H9 (cell line): Measurements from ENCODE around the gene GNAS-AS1. TPM values are rescaled to one million over a fixed set of nuclear protein-coding genes. Genes with fewer than 3 reads are reported as not detected.

Source experiments
- DNase-seq: peaks from one replicate; pipeline ENCODE4 v3.0.0-alpha.2; 2017
- H2AFZ ChIP-seq: one replicate; pipeline ENCODE4 v1.6.1; 2013; ENCODE audit warnings: mild to moderate bottlenecking, low read length, control low read depth, moderate library complexity
- H2AK5ac ChIP-seq: 2 replicates; pipeline ENCODE4 v1.6.1; 2013; ENCODE audit warnings: low read length, control low read depth, mixed read lengths; ENCODE audit not compliant: insufficient read length
- H2BK120ac ChIP-seq: one replicate; pipeline ENCODE4 v1.6.1; 2013; ENCODE audit warnings: low read depth, mild to moderate bottlenecking, low read length, control low read depth, inconsistent platforms; ENCODE audit not compliant: poor library complexity, severe bottlenecking
- H2BK12ac ChIP-seq: 2 replicates; pipeline ENCODE4 v1.6.1; 2013; ENCODE audit warnings: low read length, control low read depth, mixed read lengths, low read depth; ENCODE audit not compliant: insufficient read length
- H2BK15ac ChIP-seq: 2 replicates; pipeline ENCODE4 v1.6.1; 2013; ENCODE audit warnings: low read depth, low read length, control low read depth
- H2BK20ac ChIP-seq: one replicate; pipeline ENCODE4 v1.6.1; 2013; ENCODE audit warnings: low read depth, mild to moderate bottlenecking, low read length, control low read depth, inconsistent platforms; ENCODE audit not compliant: poor library complexity, severe bottlenecking
- H2BK5ac ChIP-seq: 2 replicates; pipeline ENCODE4 v1.6.1; 2013; ENCODE audit warnings: low read length, control low read depth, mixed read lengths; ENCODE audit not compliant: insufficient read length
- H3K14ac ChIP-seq: 2 replicates; pipeline ENCODE4 v1.6.1; 2013; ENCODE audit warnings: low read length, control low read depth; ENCODE audit not compliant: insufficient read depth
- H3K18ac ChIP-seq: 2 replicates; pipeline ENCODE4 v1.6.1; 2013; ENCODE audit warnings: low read depth, mild to moderate bottlenecking, mixed read lengths, low read length, control low read depth; ENCODE audit not compliant: insufficient read length
- H3K23ac ChIP-seq: 2 replicates; pipeline ENCODE4 v1.6.1; 2013; ENCODE audit warnings: low read length, control low read depth, mixed read lengths, low read depth; ENCODE audit not compliant: insufficient read length
- H3K23me2 ChIP-seq: 2 replicates; pipeline ENCODE4 v1.6.1; 2013; ENCODE audit warnings: low read depth, mild to moderate bottlenecking, mixed read lengths, low read length, control low read depth; ENCODE audit not compliant: insufficient read length, poor library complexity, severe bottlenecking
- H3K27ac ChIP-seq: 2 replicates; pipeline ENCODE4 v1.5.1; 2013; ENCODE audit warnings: low read length, control low read depth, mixed read lengths, low read depth; ENCODE audit not compliant: insufficient read length
- H3K27me3 ChIP-seq: 2 replicates; pipeline ENCODE4 v1.6.1; 2013; ENCODE audit warnings: low read length, control low read depth, inconsistent platforms; ENCODE audit not compliant: insufficient read depth
- H3K4ac ChIP-seq: 2 replicates; pipeline ENCODE4 v1.6.1; 2013; ENCODE audit warnings: low read depth, mild to moderate bottlenecking, control low read depth, inconsistent platforms, low read length, moderate library complexity
- H3K4me1 ChIP-seq: 2 replicates; pipeline ENCODE4 v1.6.1; 2013; ENCODE audit warnings: low read length, control low read depth, inconsistent platforms; ENCODE audit not compliant: insufficient read depth
- H3K4me2 ChIP-seq: 2 replicates; pipeline ENCODE4 v1.6.1; 2013; ENCODE audit warnings: low read length, control low read depth, mixed read lengths; ENCODE audit not compliant: insufficient read length, insufficient read depth
- H3K56ac ChIP-seq: 2 replicates; pipeline ENCODE4 v1.6.1; 2013; ENCODE audit warnings: low read depth, mild to moderate bottlenecking, mixed read lengths, low read length, control low read depth; ENCODE audit not compliant: insufficient read length
- H3K79me1 ChIP-seq: 2 replicates; pipeline ENCODE4 v1.6.1; 2013; ENCODE audit warnings: low read depth, mild to moderate bottlenecking, moderate library complexity, low read length, control low read depth, inconsistent platforms; ENCODE audit not compliant: insufficient read depth, poor library complexity, severe bottlenecking
- H3K79me2 ChIP-seq: 2 replicates; pipeline ENCODE4 v1.6.1; 2013; ENCODE audit warnings: low read length, control low read depth, inconsistent platforms; ENCODE audit not compliant: insufficient read depth
- H3K9ac ChIP-seq: 2 replicates; pipeline ENCODE4 v1.6.1; 2013; ENCODE audit warnings: low read length, control low read depth, mixed read lengths; ENCODE audit not compliant: insufficient read length; ENCODE audit errors: extremely low read depth
- H3K9me3 ChIP-seq: one replicate; pipeline ENCODE4 v1.6.1; 2013; ENCODE audit warnings: low read depth, low read length, inconsistent platforms; ENCODE audit not compliant: control insufficient read depth
- H3T11ph ChIP-seq: one replicate; pipeline ENCODE4 v1.6.1; 2013; ENCODE audit warnings: mild to moderate bottlenecking, low read length, control low read depth, inconsistent platforms
- H4K20me1 ChIP-seq: one replicate; pipeline ENCODE4 v1.6.1; 2013; ENCODE audit not compliant: control insufficient read depth, insufficient read length, insufficient read depth
- H4K5ac ChIP-seq: 2 replicates; pipeline ENCODE4 v1.6.1; 2013; ENCODE audit warnings: low read depth, mild to moderate bottlenecking, mixed read lengths, low read length, control low read depth; ENCODE audit not compliant: insufficient read length
- H4K8ac ChIP-seq: replicated peaks from 2 replicates; pipeline ENCODE4 v1.6.1; 2013; ENCODE audit warnings: low read length, control low read depth, mixed read lengths, low read depth; ENCODE audit not compliant: insufficient read length
- H4K91ac ChIP-seq: 2 replicates; pipeline ENCODE4 v1.6.1; 2013; ENCODE audit warnings: low read depth, mild to moderate bottlenecking, moderate library complexity, mixed read lengths, low read length, control low read depth; ENCODE audit not compliant: insufficient read length
- H3K27ac Mint-ChIP-seq, 3 experiments: 2 replicates in 2 of 3; 3 replicates in 1 of 3; pipeline ENCODE4 v1.8.0; 2020 to 2021; ENCODE audit warnings: mixed read lengths in 3 of 3, mild to moderate bottlenecking in 1 of 3, moderate library complexity in 1 of 3
- H3K27me3 Mint-ChIP-seq: 2 replicates; pipeline ENCODE4 v1.8.0; 2021; ENCODE audit warnings: low read depth, mild to moderate bottlenecking, moderate library complexity, mixed read lengths
- H3K36me3 Mint-ChIP-seq, 3 experiments: 2 replicates in 2 of 3; 3 replicates in 1 of 3; pipeline ENCODE4 v1.8.0; 2020 to 2021; ENCODE audit warnings: low read depth in 3 of 3, mixed read lengths in 3 of 3; ENCODE audit not compliant: insufficient read depth in 1 of 3
- H3K4me1 Mint-ChIP-seq, 2 experiments: 2 replicates each; pipeline ENCODE4 v1.8.0; 2020; ENCODE audit warnings: mixed read lengths in 2 of 2
- H3K4me3 Mint-ChIP-seq, 2 experiments: 2 replicates in 1 of 2; 3 replicates in 1 of 2; pipeline ENCODE4 v1.8.0; 2020 to 2021; ENCODE audit warnings: mild to moderate bottlenecking in 2 of 2, mixed read lengths in 2 of 2, moderate library complexity in 1 of 2
- H3K9me3 Mint-ChIP-seq, 2 experiments: 2 replicates in 1 of 2; 3 replicates in 1 of 2; pipeline ENCODE4 v1.8.0; 2020; ENCODE audit warnings: mild to moderate bottlenecking in 2 of 2, mixed read lengths in 2 of 2, moderate library complexity in 1 of 2
- CTCF ChIP-seq: fragments of 200-600 bp; sonication (generic); conservative IDR thresholded peaks from 3 replicates; pipeline ENCODE4 v1.8.0; 2021; ENCODE audit warnings: antibody characterized with exemption, mild to moderate bottlenecking
- total RNA-seq: library from RNA; stranded (reverse); gene quantifications from 2 replicates; pipeline ENCODE4 v1.2.1, GENCODE V29; 2021

GNAS-AS1 gene
- total RNA-seq, 1 experiment from 2014 or later, result 11.3 TPM

GRCh38 chr20:58886546-58886945 is 35.8 kb upstream of the GNAS-AS1 start:
- Histone ChIP-seq H4K5ac (no peak overlapping the region), H3K9ac (no peak overlapping the region), H4K20me1 (no peaks in the 10 kb centered on the region), H3K4me1 (peaks cover 5% of the 10 kb centered on the region; the same call in 1 of the 2 replicates), H3K79me1 (no peaks in the 10 kb centered on the region), H3T11ph (no peak overlapping the region), H4K8ac (no peak overlapping the region), H3K79me2 (no peaks in the 10 kb centered on the region), H2BK5ac (no peak overlapping the region), H2BK15ac (no peak overlapping the region), H2BK12ac (no peak overlapping the region), H3K56ac (no peak overlapping the region), H3K9me3 (no peaks in the 10 kb centered on the region), H3K27ac (no peak overlapping the region), H3K23me2 (peaks cover 6% of the 10 kb centered on the region), H2BK20ac (no peak overlapping the region), H3K23ac (no peak overlapping the region), H3K14ac (no peak overlapping the region), H3K4me2 (no peak overlapping the region), H4K91ac (no peak overlapping the region), H2AFZ (no peak overlapping the region), H3K18ac (no peak overlapping the region), H2BK120ac (no peak overlapping the region), H3K27me3 (no peaks in the 10 kb centered on the region; the same call in 1 of the 2 replicates), H2AK5ac (no peak overlapping the region), H3K4ac (no peak overlapping the region)
- Mint-ChIP-seq H3K36me3 (peaks cover 4 to 33% (median 16%) of the 10 kb centered on the region in 3 experiments; a peak in 6 of 7 replicates), H3K4me1 (peaks cover 29 to 30% of the 10 kb centered on the region in 2 experiments), H3K9me3 (peaks cover 2 to 7% of the 10 kb centered on the region in 2 experiments; a peak in 3 of 5 replicates), H3K27ac (no peak overlapping the region), H3K27me3 (no peaks in the 10 kb centered on the region; the same call in 1 of the 2 replicates), H3K4me3 (no peak overlapping the region)
- no peak for TF ChIP-seq CTCF
- DNase-seq, result no peak
